GM18520 (cell line): Measurements from ENCODE around the gene PEBP1.

Experiments used
- ATAC-seq: cut with Tn5 transposase; IDR thresholded peaks from one replicate; pipeline ENCODE4 v1.9.1; 2021; ENCODE audit not compliant: unreplicated experiment

The PEBP1 gene

DNA sequence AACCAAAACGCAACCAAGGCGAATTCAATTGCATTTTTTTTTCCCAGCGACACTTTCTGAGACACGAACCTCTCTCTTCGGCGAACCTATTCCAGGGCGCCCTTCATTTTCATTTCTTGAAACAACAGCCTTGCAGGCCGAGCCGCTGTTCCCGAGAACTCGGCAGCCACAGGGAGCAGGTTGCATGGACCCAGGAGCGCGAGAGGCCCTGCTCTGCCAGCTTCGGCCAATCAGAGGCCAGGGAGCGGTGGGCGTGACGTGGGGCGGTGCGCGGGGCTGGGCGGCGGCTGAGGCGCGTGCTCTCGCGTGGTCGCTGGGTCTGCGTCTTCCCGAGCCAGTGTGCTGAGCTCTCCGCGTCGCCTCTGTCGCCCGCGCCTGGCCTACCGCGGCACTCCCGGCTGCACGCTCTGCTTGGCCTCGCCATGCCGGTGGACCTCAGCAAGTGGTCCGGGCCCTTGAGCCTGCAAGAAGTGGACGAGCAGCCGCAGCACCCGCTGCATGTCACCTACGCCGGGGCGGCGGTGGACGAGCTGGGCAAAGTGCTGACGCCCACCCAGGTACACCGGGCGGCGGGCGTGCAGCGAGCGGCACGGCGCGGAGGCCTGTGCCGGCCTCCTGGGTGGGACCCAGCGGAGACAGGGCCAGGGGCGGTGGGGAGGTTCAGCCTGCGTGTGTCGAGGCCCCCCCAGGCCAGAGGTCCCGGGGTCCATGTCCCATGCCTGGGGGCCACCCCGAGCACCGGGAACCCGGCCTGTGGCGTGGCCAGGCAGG lies at the start of gene PEBP1:
PEBP1 (plus strand) TSS at position 337 of the 771 bp plus-strand sequence; CDS start at position 423, 86 bp downstream.
- peak; percentile 91 for ATAC-seq

- ATAC-seq = no peak
These were observed 46.1 kb upstream of the PEBP1 start for GRCh38 chr12:118089782-118090181.

GRCh38 chr12:118094039-118094438 lies 41.9 kb upstream of the PEBP1 start:
- ATAC-seq = no peak

DNA sequence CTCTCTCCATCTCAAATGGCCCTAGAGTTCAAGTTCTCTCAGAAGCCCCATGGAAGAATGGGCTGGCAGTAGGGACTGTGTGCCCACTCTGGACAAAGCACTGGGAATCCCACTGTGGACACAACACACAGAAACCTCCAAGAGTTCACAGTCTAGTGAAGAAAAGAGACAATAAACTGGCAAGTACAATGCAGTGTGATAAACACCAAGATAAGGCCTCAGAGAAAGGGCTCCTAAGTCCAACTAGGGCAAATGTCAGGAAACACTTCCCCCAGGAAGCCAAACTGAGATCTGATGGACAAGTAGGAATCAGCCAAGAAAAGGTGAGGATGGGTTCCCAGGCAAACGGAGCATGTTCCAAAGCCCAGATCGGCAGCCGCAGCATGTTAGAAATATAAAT lies 37.5 kb upstream of the PEBP1 start:
- ATAC-seq = no peak

- ATAC-seq = no peak
These were observed 36.8 kb upstream of the PEBP1 start for GRCh38 chr12:118098911-118099671.

DNA sequence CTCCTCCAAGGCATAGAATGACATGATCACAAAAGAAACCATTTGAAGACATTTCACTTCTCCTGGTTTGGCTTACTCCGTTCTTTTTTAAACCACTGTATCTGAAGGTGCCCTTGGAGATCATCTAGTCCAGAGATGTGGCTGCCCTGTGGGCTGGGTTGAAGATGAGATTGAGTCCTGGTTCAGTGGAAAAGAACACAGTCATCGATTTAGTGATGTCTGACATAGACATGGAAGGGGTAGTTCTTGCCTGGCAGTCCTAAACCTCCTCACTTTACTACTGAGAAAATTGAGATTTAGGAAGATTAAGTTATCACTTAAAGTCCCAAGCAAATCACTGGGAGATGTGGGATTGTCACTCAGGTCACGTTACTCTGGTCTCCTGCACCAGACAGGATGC lies 34.9 kb upstream of the PEBP1 start:
- ATAC-seq = no peak

DNA sequence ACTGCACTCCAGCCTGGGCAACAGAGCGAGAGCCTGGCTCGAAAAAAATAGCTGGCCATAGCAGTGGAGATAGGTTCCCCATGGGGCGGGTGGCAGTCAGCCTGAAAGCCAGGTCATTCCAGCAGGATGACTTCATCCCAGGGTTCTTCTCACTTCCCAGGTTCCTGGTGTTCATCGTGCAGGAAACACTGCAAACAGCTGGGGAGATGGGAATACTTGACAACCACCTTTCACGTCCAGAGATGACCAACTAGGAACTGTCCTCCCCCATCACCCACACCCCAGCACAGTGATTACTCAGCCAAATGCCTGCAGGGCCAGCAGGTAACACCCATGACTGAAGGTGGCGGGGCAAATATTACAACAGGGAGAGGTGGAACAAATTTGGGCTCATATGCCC lies 33.9 kb upstream of the PEBP1 start:
- no peak for ATAC-seq

DNA sequence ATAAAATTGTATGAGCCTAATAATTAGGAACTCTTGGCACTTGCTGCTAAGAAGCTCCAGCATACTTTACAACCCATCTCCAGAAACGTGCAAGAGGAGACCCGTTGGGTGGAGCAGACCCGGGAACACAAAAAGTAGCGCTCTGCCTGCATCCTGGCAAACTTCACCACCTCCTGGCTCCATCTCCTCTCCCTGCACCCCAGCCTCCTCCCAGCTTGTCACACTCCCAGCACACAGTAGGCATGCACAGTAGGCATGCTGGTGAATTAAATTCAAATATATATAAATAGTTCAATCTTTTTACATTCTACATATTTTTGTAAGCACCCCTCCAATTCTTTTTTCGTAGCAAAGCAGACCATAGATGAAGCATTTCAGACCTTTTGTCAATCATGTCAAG lies 33.3 kb upstream of the PEBP1 start:
- no peak for ATAC-seq

DNA sequence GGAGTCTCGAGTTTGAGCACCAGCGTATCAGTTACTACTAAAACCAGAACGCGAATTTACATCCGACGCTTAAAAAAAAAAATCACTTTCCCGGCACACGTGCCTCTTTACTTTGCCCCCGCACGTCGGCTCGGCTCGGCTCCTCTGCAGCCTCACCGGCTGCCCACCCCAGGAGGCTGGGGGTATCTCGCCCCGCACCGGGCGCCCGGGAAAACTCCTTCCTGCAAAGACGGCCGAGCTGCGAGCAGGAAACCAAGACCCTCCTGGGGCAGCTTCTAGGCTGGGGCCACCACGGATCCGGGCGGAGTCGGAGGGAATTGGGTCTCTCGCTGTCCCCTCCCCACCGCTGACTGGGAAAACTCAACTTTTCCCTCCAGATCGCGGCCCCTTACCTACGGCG lies 32.7 kb upstream of the PEBP1 start:
- ATAC-seq = no peak

DNA sequence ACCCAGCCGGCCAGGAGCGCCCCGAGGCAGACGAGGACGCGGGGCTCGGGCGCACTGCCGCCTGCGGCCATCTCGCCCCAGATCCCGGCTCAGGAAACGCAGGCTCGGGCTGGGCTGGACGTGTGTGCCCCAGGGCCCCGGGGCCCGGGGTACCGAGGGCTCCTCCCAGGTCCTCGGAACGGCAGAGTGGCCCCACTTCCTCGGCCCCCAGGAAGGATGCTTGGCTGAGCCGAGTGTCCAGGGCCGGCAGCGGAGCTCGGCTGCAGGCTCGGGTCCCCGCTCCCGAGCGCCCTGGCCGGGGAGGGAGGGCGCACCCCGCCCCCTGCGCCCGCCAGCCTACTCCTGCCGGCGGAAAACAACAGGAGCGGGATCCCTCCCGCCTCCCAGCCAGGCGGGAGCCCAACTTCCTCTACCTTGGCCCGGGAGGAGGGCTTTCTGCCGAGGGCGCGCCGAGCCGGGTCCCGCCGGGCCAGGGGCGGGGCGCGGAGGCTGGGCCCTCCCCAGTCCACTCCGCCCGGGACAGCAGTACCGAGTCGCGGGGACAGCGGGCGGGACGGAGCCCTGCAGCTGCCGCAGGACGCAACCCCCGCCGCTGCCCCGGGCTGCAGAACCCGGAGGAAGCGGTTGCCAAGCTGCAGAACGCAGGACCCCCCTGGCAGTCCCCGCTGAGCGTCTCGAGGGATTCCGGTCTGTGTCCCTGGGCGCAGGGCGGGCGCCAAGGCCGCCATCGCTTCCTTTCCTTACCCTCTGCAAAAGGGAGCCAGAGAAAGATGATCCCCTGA lies 32.1 kb upstream of the PEBP1 start, which contains the start of gene VSIG10:
VSIG10 (minus strand) TSS at position 411 of the 782 bp plus-strand sequence; CDS start at position 71, 340 bp downstream.
- ATAC-seq = no peak

DNA sequence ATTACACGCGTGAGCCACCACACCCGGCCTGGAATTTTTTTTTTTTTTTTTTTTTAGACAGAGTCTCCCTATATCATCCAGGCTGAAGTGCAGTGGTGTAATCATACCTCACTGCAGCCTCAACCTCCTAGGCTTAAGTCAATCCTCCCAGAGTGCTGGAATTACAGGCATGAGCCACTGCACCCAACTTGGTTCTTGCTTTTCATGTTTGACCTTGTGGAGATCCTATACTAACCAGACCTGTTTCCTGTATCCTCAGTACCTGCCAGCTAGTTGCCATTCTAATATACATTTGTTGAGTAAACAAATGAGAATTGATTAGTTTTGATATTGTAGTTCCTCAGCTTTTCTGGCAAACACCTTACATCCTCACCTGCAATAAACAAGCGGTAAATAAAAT lies 28.9 kb upstream of the PEBP1 start:
- no peak for ATAC-seq

DNA sequence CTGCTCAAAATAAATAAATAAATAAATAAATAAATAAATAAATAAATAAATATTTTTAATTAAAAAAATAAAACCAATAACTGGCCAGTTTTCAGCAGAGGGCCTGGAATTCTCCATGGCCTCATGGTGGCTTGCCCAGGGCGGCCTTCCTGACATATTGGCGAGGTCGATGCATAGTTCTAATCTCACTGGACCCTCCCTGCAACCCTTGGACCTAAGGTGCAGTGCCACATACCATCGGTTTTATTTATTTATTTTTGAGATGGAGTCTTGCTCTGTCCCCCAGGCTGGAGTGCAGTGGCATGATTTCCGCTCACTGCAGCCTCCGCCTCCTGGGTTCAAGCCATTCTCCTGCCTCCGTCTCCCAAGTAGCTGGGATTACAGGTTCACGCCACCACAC lies 28.2 kb upstream of the PEBP1 start:
- ATAC-seq = no peak

- no peak for ATAC-seq
These were observed 26.8 kb upstream of the PEBP1 start for GRCh38 chr12:118109088-118109487.

- ATAC-seq = no peak
These were observed 16.5 kb upstream of the PEBP1 start for GRCh38 chr12:118119449-118119879.

DNA sequence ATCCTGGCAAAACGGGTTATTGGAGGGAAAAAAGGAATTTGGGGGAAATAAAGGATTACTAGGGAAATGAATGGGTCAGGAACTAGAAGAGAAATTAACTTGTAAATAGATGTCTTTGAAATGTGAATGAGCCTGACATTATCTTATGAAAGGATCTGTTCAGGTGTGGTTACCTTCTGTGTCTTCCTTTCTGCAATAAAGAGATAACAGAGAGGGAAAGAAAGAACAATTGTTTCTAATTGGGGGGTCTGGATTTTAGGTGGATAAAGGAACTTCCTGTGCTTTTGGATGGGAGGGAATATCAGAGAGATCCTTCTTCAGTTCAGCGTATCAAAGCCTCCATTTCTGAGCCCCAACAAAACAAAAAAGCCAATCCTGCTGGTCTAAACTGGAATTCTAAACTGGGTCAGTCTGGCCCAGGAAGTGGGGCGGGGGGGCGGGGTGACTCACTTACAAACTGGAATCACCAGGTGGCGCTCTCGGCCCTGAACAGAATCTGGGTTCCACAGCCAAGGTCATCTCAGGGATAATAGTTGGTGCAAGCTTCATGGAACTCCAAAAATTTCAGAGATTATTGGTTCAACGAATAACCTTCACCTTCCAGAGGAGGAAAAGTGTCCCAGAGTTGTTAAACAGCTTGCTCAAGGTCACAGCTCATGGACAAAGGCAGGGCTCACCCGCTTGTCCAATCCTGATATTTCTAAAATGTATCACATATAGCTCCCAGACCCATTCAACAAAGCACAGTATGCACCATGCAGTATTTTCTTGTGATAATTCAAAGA lies 15.2 kb upstream of the PEBP1 start:
- no peak for ATAC-seq

DNA sequence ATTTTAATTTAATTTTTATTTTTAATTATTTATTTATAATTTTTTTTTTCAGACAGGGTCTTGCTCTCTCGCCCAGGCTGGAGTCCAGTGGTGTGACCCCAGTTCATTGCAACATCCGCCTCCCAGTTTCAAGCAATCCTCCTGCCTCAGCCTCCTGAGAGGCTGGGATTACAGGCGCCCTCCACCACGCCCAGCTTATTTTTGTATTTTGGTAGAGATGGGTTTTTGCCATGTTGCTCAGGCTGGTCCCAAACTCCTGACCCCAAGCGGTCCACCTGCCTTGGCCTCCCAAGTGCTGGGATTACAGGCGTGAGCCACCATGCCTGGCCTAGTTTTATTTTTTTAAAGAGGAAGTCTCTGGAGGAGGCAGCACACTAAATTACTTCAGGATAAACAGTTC lies 13.7 kb upstream of the PEBP1 start:
- no peak for ATAC-seq

DNA sequence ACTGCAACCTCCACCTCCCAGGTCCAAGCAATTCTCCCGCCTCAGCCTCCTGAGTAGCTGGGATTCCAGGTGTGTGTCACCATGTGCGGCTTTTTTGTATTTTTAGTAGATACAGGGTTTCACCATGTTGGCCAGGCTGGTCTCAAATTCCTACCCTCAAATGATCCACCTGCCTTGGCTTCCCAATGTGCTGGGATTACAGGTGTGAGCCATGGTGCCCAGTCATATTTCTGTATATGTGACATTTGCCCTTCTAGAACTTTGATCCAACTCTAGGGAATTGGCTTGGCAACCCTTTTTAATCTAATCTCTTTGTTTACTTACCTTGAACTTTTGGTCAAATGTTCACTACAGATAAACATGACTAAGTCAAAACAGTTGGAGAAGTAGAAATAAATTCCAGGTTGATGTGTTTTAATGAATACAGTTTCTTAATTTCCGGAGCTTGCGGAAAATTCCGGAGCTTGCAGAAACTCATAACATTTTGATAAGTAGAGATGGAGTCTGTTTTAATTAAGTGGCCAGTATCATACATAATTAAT lies 11.5 kb upstream of the PEBP1 start:
- no peak for ATAC-seq

- no peak for ATAC-seq
These were observed 10.2 kb upstream of the PEBP1 start for GRCh38 chr12:118125743-118126118.

GRCh38 chr12:118126119-118126757 lies 9.7 kb upstream of the PEBP1 start:
- no peak for ATAC-seq

- no peak for ATAC-seq
These were observed 8.1 kb upstream of the PEBP1 start for GRCh38 chr12:118127867-118128266.
